ENCODE data around the gene POLR1H. TPM values are rescaled to one million over a fixed set of nuclear protein-coding genes. Genes with fewer than 3 reads are reported as not detected.

The POLR1H gene
- total RNA-seq, 1 experiment from 2014 or later: 42.6 TPM

- no peak for TF ChIP-seq ATF3 (IDR thresholded peaks at IDR 0.05)
- no peak for TF ChIP-seq EGR1 (IDR thresholded peaks at IDR 0.05; ENCODE audit: low read depth)
Measured at GRCh38 chr6:30043744-30044143, 17.3 kb upstream of the POLR1H start (continued).

GRCh38 chr6:30044630-30045029, 16.4 kb upstream of the POLR1H start:
- Histone ChIP-seq H3K9me3 (ENCODE audit: control insufficient read depth in 1 of 2, insufficient read depth in 1 of 2, low read depth in 1 of 2, low read length in 2 of 2) (no peaks in the 10 kb centered on the region), H3K4me2 (ENCODE audit: low read length) (no peak overlapping the region), H3K4me3 (replicated peaks in 1 of 2; ENCODE audit: low read depth in 1 of 2, low read length in 2 of 2) (no peak overlapping the region), H3K27ac (ENCODE audit: low read depth, low read length) (no peak overlapping the region), H3K9ac (ENCODE audit: low read length) (no peak overlapping the region), H2AFZ (ENCODE audit: low read depth, low read length, poor library complexity, severe bottlenecking) (no peak overlapping the region), H4K20me1 (ENCODE audit: insufficient read depth) (no peaks in the 10 kb centered on the region), H3K36me3 (ENCODE audit: control insufficient read depth in 1 of 2, insufficient read depth in 2 of 2, low read length in 2 of 2) (no peaks in the 10 kb centered on the region), H3K9me2 (ENCODE audit: insufficient read depth) (no peaks in the 10 kb centered on the region), H3K79me2 (ENCODE audit: insufficient read depth, low read length) (no peaks in the 10 kb centered on the region), H3K4me1 (ENCODE audit: control insufficient read depth in 1 of 2, insufficient read depth in 2 of 2, low read length in 2 of 2) (no peaks in the 10 kb centered on the region), H3K27me3 (ENCODE audit: insufficient read depth, low read length) (no peaks in the 10 kb centered on the region)
- ChIA-PET CTCF (no interaction called here), POLR2A (no interaction called here), RAD21 (ENCODE audit: low non-redundant PET in 1 of 2, low total read pairs in 2 of 2, uncharacterized antibody in 2 of 2, unreplicated experiment in 2 of 2) (no interaction called here)
- DNase-seq (ENCODE audit: low read depth, low spot score): no peak
- TF ChIP-seq TCF7L2 (IDR thresholded peaks at IDR 0.05; ENCODE audit: borderline replicate concordance, extremely low read depth, insufficient read depth, insufficient read length): no peak
- no peak for TF ChIP-seq YY1 (IDR thresholded peaks at IDR 0.05; ENCODE audit: extremely low read depth, insufficient replicate concordance, low read depth, low read length)
- TF ChIP-seq ELF1 (IDR thresholded peaks at IDR 0.05; ENCODE audit: borderline replicate concordance, low read depth): no peak
- TF ChIP-seq SP1 (IDR thresholded peaks at IDR 0.05; ENCODE audit: low read depth): no peak
- no peak for TF ChIP-seq JUND (IDR thresholded peaks at IDR 0.05)
- no peak for TF ChIP-seq SIN3A (IDR thresholded peaks at IDR 0.05; ENCODE audit: low read depth)
- TF ChIP-seq CBX3 (IDR thresholded peaks at IDR 0.05; ENCODE audit: low read depth): no peak
- TF ChIP-seq ZBTB33 (IDR thresholded peaks at IDR 0.05; ENCODE audit: extremely low read depth, insufficient replicate concordance, low read length): no peak
- TF ChIP-seq ATF3 (IDR thresholded peaks at IDR 0.05): no peak
- TF ChIP-seq MAX (IDR thresholded peaks at IDR 0.05): no peak
- no peak for TF ChIP-seq ZNF274 (IDR thresholded peaks at IDR 0.05; ENCODE audit: low read depth, low read length)
- no peak for ATAC-seq
- no TSS peak for BruUV-seq (replicated peaks)
- intact Hi-C loops (cut with micrococcal nuclease): no loop called here

Data from HCT116 (cell line).